Stimulated activated CD4-positive, alpha-beta T cell treated with anti-CD3 and anti-CD28 coated beads, Interleukin-12 subunit alpha, Interleukin-12 subunit beta, amount 100 ng/mL, for 24 hours (primary cell): ENCODE results near the gene AQP6.

Source experiments
- DNase-seq, 2 experiments: peaks; one replicate each; pipeline ENCODE4 v3.0.0-alpha.2; 2020; ENCODE audit warnings: low read depth in 2 of 2

Gene AQP6, protein sequence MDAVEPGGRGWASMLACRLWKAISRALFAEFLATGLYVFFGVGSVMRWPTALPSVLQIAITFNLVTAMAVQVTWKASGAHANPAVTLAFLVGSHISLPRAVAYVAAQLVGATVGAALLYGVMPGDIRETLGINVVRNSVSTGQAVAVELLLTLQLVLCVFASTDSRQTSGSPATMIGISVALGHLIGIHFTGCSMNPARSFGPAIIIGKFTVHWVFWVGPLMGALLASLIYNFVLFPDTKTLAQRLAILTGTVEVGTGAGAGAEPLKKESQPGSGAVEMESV

GRCh38 chr12:49972641-49973360, at the start of gene AQP6:
Gene AQP6 (plus strand): TSS chr12:49972947. CDS start chr12:49973174, 227 bp downstream.
- DNase-seq, result no peak

GRCh38 chr12:49923035-49923644, 49.6 kb upstream of the AQP6 start:
- DNase-seq, result no peak

DNA sequence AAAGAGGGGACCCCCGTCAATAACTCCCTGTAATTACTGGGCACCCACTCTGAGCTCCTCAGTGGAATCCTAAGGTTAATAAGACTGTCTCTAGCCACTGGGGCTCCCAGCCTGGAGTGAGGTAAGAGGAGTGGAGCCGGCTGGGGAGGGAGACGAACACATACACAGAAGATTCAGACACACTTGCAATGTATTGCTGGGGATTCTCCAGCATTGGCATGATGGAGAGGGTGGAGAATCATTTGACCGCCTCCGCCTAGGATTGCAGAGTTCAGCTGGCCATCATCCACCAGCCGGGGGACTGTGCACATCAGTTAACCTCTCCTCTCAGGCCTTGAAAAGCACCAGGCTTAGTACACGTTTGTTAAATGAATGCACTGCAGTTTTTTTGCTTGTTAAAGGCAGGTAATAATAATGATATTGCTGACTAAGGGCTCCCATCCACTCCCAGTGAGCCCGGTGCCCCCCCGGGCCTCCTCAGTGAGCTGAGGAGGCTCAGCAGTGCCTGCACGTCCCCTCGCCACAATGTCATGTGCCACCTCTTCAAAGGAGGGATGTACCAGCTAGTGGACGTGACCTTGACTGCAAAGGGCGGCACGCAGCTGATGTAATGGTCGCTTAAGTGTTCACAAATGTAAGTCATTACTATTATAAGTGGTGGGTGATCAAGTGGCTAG, 48.7 kb upstream of the AQP6 start:
- no peak for DNase-seq

GRCh38 chr12:49924628-49925246, 48.0 kb upstream of the AQP6 start:
- no peak for DNase-seq

GRCh38 chr12:49925433-49926204, 47.1 kb upstream of the AQP6 start:
- no peak for DNase-seq

DNA sequence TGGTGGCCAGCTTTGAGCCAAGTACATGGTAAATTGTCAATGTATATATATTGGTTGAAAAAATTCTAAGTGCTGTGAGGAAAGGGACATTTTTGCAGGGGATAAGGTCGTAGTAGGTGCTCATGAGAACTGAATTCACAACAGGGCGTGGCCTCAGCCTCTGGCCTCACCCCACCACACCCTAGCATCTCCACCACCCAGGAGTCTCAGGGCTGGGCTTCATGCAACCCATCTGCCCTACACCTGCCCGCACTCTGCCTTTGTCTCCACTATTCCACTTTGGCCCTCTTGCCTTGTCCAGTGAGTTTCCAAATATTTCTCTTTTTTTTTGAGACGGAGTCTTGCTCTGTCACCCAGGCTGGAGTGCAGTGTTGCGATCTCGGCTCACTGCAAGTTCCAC, 44.3 kb upstream of the AQP6 start:
- DNase-seq, result no peak

DNA sequence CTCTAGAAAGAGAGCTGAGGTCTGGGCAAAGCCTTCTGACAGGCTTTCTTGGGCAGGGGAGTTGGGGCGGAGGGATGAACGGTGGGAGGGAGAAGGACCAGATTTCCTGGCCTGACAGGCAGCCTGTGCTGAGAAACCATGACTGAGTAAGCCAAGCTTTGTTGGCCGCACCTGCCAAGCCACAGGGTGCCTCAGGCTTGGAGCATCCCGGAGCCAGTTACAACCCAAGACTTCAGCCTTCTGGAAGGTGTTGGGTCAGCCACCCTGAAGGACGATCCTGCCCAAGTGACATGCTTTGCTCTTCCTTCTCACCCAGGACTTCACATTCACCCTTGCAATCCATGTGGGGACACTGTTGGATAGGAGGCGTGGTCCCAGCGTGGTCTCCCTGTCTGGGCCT, 43.2 kb upstream of the AQP6 start:
- DNase-seq, result no peak

- no peak for DNase-seq
These were observed 42.0 kb upstream of the AQP6 start for GRCh38 chr12:49930515-49931288.

- no peak for DNase-seq
These were observed 40.7 kb upstream of the AQP6 start for GRCh38 chr12:49932023-49932422.

GRCh38 chr12:49932533-49933130, 40.1 kb upstream of the AQP6 start:
- no peak for DNase-seq

- DNase-seq, result no peak
These were observed 39.0 kb upstream of the AQP6 start for GRCh38 chr12:49933796-49934195.

DNA sequence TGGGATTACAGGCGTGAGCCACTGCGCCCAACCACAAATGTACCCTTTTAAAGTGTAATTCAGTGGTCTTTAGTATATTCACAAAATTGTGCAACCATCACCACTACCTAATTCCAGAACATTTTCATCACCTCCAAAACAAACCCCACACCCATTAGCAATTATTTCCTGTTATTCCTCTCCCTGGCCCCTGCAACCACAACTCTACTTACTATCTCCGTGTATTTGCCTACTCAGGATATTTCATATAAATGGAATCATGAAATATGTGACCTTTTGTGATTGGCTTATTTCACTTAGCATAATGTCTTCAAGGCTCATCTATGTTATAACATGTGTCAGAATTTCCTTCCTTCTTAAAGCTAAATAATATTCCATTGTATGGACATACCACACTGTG, 38.2 kb upstream of the AQP6 start:
- no peak for DNase-seq

- DNase-seq, result no peak
These were observed 35.8 kb upstream of the AQP6 start for GRCh38 chr12:49936925-49937324.

GRCh38 chr12:49937639-49938300, 35.0 kb upstream of the AQP6 start:
- no peak for DNase-seq

- DNase-seq, result no peak
These were observed 33.4 kb upstream of the AQP6 start for GRCh38 chr12:49939307-49939706.

DNA sequence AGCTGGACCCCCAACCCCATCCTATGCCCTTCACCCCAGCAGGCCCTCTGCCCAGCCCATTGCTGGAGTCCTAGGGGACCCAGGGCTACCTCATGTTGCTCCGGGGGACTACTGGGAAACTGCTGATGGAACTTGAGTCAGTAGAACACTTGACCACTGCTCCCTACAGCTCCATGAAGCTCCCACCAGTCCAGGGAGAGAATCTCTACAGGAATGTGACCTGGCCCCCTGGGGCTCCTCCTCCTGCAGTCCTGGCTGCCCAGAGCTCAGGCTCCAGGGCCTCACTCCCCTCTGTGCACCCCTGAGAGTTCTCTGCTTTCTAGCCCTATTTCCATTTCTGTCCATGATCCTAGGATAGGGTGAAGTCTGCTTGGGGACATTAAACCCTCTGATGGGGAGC, 33.0 kb upstream of the AQP6 start:
- no peak for DNase-seq

DNA sequence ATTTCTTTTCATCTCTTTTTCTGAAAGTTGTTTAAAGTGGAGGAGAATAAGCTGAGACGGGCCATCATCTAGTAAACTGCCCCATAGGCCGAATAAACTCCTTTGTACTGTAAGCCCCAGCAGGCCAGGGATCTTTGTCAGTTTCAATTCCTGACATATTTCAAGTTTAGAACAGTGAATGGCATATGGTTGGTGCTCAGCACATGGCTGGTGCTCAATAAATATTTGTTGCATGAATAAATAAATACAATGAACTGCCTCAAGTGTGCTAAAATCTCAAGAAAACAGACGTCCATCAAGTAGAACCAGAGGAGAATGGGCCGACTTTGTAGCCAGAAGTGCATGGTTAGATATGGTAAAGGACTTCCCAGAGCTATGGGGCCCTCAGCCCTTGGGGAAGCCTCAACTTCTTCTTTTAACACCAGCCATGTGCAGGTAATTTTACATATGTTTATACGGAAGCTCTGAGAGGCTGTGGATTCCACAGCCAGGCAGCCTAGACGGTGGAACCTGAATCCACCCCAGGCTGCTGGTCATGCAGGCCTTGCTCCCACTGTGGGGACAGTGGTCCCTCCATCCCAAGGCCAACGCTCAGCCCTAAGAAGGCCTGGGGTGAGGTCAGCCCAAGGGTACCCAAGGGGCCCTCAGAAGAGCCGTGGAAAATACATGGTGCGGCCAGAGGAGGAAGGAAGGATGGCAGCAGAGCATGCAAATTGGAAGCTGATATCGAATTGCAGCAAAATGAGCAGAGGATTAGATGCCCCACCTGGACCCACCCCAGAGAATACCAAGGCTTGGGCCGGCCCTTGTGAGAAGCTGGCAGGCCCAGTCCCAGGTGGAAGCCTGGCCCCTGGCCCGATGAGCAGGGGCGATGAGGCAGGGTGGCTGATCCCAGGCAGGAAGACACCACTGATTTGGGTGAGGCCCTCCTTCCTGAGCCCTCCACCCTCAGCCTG, 30.9 kb upstream of the AQP6 start:
- DNase-seq, result no peak

GRCh38 chr12:49942512-49942893, 30.2 kb upstream of the AQP6 start:
- no peak for DNase-seq
